GM12878 (cell line): ENCODE measurements around the gene KAZN.

Experiments
- CHD2 ChIP-seq: IDR thresholded peaks from 2 replicates; pipeline ENCODE4 v1.6.1; 2011; ENCODE audit warnings: low read depth, low read length, improper control_type of control experiment, borderline replicate concordance
- CTCF ChIP-seq, 3 experiments: IDR thresholded peaks in 2 of 3; conservative IDR thresholded peaks in 1 of 3; 2 replicates each; pipeline ENCODE4 v1.5.1; 2011; ENCODE audit warnings: low read depth in 3 of 3, low read length in 3 of 3, mild to moderate bottlenecking in 3 of 3, control low read depth in 2 of 3, moderate library complexity in 2 of 3, inconsistent platforms in 1 of 3, mixed read lengths in 1 of 3; ENCODE audit not compliant: control insufficient read depth in 2 of 3, insufficient read depth in 1 of 3; ENCODE audit errors: extremely low read depth in 1 of 3
- EGR1 ChIP-seq, 2 experiments: IDR thresholded peaks; 1 replicate in 1 of 2; 2 replicates in 1 of 2; pipeline ENCODE4 v1.6.1; 2011 to 2012; ENCODE audit warnings: low read depth in 2 of 2, low read length in 2 of 2, borderline replicate concordance in 1 of 2, mild to moderate bottlenecking in 1 of 2, moderate library complexity in 1 of 2
- ETV6 ChIP-seq, 2 experiments: fragments of 450-650 bp in 1 of 2; IDR thresholded peaks in 1 of 2; conservative IDR thresholded peaks in 1 of 2; 2 replicates each; pipeline ENCODE4 v1.6.1; 2014; ENCODE audit warnings: antibody characterized with exemption in 1 of 2, borderline replicate concordance in 1 of 2, low read depth in 1 of 2, mild to moderate bottlenecking in 1 of 2, moderate library complexity in 1 of 2
- EZH2 ChIP-seq: IDR thresholded peaks from 2 replicates; pipeline ENCODE4 v1.6.1; 2012; ENCODE audit warnings: low read depth, mild to moderate bottlenecking, control low read depth, inconsistent platforms, low read length, borderline replicate concordance; ENCODE audit not compliant: control insufficient read depth
- HDAC2 ChIP-seq: fragments of 200-600 bp; sonication (generic); IDR thresholded peaks from 2 replicates; pipeline ENCODE4 v1.6.1; 2017
- JUND ChIP-seq: IDR thresholded peaks from 2 replicates; pipeline ENCODE4 v1.6.1; 2012; ENCODE audit warnings: low read depth, mild to moderate bottlenecking, low read length, improper control_type of control experiment, moderate library complexity
- POLR2A ChIP-seq: IDR thresholded peaks from 2 replicates; pipeline ENCODE4 v1.6.1; 2011; ENCODE audit warnings: low read depth, mild to moderate bottlenecking, low read length
- POLR2AphosphoS5 ChIP-seq: IDR thresholded peaks from 2 replicates; pipeline ENCODE4 v1.6.1; 2011; ENCODE audit warnings: mild to moderate bottlenecking, low read length, inconsistent platforms
- SREBF2 ChIP-seq: IDR thresholded peaks from 2 replicates; pipeline ENCODE4 v1.6.1; 2012; ENCODE audit warnings: mild to moderate bottlenecking, low read length
- SRF ChIP-seq, 2 experiments: IDR thresholded peaks; 2 replicates each; pipeline ENCODE4 v1.6.1; 2011; ENCODE audit warnings: low read depth in 2 of 2, low read length in 2 of 2, mild to moderate bottlenecking in 1 of 2, moderate library complexity in 1 of 2
- TF ChIP-seq, protein P1 (sequence below): IDR thresholded peaks from 2 replicates; pipeline ENCODE4 v1.6.1; 2012; ENCODE audit warnings: low read depth, low read length, improper control_type of control experiment
- TF ChIP-seq, protein P2 (sequence below): fragments of 450-650 bp; IDR thresholded peaks from 2 replicates; pipeline ENCODE4 v1.6.1; 2016; ENCODE audit warnings: mild to moderate bottlenecking
- TF ChIP-seq, protein P3 (sequence below): fragments of 450-650 bp; IDR thresholded peaks from 2 replicates; pipeline ENCODE4 v1.6.1; 2017; ENCODE audit warnings: antibody characterized with exemption, mild to moderate bottlenecking, moderate library complexity

DNA sequence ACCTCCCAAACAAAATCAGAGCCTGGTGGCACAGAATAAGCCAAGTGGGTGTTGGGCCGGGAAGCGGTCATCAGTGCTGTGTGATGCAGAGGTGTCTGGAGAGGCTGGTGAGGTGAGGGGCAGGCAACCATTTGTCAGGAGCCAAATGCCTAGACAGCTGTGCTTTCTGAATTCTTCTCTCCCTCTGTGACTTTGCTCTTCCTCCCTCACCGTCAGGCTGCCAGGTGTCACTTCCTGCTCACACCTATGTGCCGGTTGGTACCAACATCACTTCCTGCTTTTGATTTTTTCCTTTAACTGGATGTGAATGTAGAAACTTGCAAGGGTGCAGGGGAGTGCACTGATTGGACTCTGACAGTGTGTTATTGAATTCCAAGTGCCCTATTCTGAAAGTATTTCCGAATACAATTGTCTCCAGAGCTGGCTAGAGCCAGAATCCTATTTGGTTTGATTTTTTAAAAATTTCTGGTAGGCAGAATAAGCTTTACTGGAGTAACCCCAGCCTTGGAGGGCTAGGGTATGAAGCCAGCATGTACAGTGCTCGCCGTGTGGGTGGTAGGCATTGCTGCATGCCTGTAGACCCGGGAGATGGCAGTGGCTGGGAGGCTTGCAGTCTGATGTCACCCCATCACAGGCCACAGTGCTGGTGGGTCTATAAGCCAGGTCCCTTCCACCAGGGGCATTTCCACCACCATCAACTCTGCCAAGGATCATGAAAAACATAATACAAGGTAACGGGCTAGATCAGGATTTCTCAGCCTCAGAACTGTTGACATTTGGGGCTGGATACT lies 210.9 kb downstream of the KAZN start:
- no peak for TF ChIP-seq POLR2AphosphoS5
- TF ChIP-seq ETV6 (conservative IDR thresholded peaks at IDR 0.05 in 1 of 2, IDR thresholded peaks at IDR 0.05 in 1 of 2; ENCODE audit: borderline replicate concordance in 1 of 2, low read depth in 1 of 2), result no peak
- TF ChIP-seq POLR2A, result no peak
- TF ChIP-seq HDAC2, result no peak
- TF ChIP-seq CTCF (IDR thresholded peaks at IDR 0.05 in 2 of 3, conservative IDR thresholded peaks at IDR 0.05 in 1 of 3; ENCODE audit: control insufficient read depth in 2 of 3, extremely low read depth in 1 of 3, insufficient read depth in 1 of 3, low read depth in 3 of 3, low read length in 3 of 3), result no peak
- no peak for TF ChIP-seq EZH2
- TF ChIP-seq SRF (IDR thresholded peaks at IDR 0.05; ENCODE audit: low read depth in 2 of 2, low read length in 2 of 2), result no peak
- TF ChIP-seq, protein P1, sequence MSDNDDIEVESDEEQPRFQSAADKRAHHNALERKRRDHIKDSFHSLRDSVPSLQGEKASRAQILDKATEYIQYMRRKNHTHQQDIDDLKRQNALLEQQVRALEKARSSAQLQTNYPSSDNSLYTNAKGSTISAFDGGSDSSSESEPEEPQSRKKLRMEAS, result no peak
- TF ChIP-seq SREBF2, result no peak
- no peak for TF ChIP-seq JUND
- TF ChIP-seq, protein P2, sequence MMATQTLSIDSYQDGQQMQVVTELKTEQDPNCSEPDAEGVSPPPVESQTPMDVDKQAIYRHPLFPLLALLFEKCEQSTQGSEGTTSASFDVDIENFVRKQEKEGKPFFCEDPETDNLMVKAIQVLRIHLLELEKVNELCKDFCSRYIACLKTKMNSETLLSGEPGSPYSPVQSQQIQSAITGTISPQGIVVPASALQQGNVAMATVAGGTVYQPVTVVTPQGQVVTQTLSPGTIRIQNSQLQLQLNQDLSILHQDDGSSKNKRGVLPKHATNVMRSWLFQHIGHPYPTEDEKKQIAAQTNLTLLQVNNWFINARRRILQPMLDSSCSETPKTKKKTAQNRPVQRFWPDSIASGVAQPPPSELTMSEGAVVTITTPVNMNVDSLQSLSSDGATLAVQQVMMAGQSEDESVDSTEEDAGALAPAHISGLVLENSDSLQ, result no peak
- TF ChIP-seq, protein P3, sequence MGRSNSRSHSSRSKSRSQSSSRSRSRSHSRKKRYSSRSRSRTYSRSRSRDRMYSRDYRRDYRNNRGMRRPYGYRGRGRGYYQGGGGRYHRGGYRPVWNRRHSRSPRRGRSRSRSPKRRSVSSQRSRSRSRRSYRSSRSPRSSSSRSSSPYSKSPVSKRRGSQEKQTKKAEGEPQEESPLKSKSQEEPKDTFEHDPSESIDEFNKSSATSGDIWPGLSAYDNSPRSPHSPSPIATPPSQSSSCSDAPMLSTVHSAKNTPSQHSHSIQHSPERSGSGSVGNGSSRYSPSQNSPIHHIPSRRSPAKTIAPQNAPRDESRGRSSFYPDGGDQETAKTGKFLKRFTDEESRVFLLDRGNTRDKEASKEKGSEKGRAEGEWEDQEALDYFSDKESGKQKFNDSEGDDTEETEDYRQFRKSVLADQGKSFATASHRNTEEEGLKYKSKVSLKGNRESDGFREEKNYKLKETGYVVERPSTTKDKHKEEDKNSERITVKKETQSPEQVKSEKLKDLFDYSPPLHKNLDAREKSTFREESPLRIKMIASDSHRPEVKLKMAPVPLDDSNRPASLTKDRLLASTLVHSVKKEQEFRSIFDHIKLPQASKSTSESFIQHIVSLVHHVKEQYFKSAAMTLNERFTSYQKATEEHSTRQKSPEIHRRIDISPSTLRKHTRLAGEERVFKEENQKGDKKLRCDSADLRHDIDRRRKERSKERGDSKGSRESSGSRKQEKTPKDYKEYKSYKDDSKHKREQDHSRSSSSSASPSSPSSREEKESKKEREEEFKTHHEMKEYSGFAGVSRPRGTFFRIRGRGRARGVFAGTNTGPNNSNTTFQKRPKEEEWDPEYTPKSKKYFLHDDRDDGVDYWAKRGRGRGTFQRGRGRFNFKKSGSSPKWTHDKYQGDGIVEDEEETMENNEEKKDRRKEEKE, result no peak
- no peak for TF ChIP-seq CHD2
- no peak for TF ChIP-seq EGR1 (IDR thresholded peaks at IDR 0.05; ENCODE audit: borderline replicate concordance in 1 of 2, low read depth in 2 of 2, low read length in 2 of 2)
